Activated CD4-positive, alpha-beta T cell treated with anti-CD3 and anti-CD28 coated beads for 36 hours (primary cell): ENCODE results near the gene TRMT61A. TPM values are rescaled to one million over a fixed set of nuclear protein-coding genes. Genes with fewer than 3 reads are reported as not detected.
A peak's percentile ranks its signal among the peaks of the same experiment; 100 is the strongest.

Experiments
- ATAC-seq: fragments of 200-7000 bp; cut with Tn5 transposase; one replicate; pipeline ENCODE4 v1.10.0; 2021; ENCODE audit warnings: mild to moderate bottlenecking, moderate library complexity
- CTCF ChIA-PET: fragments of 350-600 bp; sonication (Branson Sonifier 250); formaldehyde crosslinking; loops from one replicate; lab custom pipeline; 2021; ENCODE audit warnings: antibody characterized with exemption; lab: Charles Lee
- POLR2A ChIA-PET: fragments of 350-600 bp; sonication (Branson Sonifier 250); formaldehyde crosslinking; loops from one replicate; lab custom pipeline; 2021; ENCODE audit warnings: antibody characterized with exemption, inconsistent platforms; lab: Charles Lee
- DNase-seq: peaks from one replicate; pipeline ENCODE4 v3.0.0-alpha.2; 2020
- H3K27ac Mint-ChIP-seq: one replicate; pipeline ENCODE4 v1.8.0; 2021; ENCODE audit warnings: mixed read lengths
- H3K27me3 Mint-ChIP-seq: one replicate; pipeline ENCODE4 v1.8.0; 2021; ENCODE audit warnings: mixed read lengths
- H3K36me3 Mint-ChIP-seq: one replicate; pipeline ENCODE4 v1.8.0; 2021; ENCODE audit warnings: low read depth, mixed read lengths
- H3K4me1 Mint-ChIP-seq: one replicate; pipeline ENCODE4 v1.8.0; 2021; ENCODE audit warnings: mixed read lengths
- H3K4me3 Mint-ChIP-seq: one replicate; pipeline ENCODE4 v1.8.0; 2021; ENCODE audit warnings: mild to moderate bottlenecking, moderate library complexity, mixed read lengths
- H3K9me3 Mint-ChIP-seq: one replicate; pipeline ENCODE4 v1.8.0; 2021; ENCODE audit warnings: low read depth, mixed read lengths
- intact Hi-C, 2 experiments: fragments of 100-400 bp; cut with DNase I in 1 of 2; cut with micrococcal nuclease in 1 of 2; formaldehyde crosslinking; loops; one replicate each; pipeline versions ENCODE4 v1.14.2 to v1.15.1; 2022 to 2024; cut with DNase I, micrococcal nuclease
- total RNA-seq, 2 experiments: library from RNA; stranded (reverse); gene quantifications; one replicate each; pipeline ENCODE4 v1.2.3, GENCODE V29; 2021

The TRMT61A gene
- total RNA-seq, 2 experiments from 2014 or later, result 8.8 to 9.0 TPM

DNA sequence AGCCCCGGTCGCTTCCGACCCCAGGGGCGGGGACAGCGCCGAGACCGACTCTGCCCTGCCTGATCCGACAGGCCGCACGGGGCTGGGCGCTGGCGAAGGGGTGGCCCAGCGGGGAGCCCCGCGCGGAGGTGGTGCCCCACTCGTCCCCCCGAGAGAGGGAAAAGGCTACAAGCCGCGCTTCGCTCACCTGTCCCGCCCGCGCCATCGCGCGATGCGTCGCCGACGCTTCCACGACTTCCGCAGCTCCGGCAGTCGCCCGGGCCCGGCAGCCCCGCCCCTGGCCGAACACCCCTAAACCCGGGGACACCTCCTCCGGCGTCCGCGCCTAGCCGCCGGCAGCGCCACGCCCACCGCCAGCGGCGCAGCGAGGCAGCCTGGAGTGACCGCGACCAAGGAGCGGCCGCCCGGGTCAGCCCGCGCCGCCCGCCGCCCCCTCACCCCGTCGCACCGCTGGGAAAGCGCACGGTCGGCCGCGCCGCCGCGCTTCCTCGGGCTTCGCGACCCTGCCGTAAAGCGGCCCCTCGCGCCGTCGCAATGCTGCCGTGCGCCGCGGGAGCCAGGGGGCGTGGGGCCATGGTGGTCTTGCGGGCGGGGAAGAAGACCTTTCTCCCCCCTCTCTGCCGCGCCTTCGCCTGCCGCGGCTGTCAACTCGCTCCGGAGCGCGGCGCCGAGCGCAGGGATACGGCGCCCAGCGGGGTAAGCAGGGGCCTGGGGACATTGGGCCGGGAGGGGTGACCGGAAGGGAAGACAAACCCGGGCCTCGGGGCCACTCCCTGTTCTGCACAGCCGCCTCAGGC lies 33.6 kb downstream of the TRMT61A start, which contains the start of the genes BAG5 and COA8:
TSS of gene BAG5 (minus strand) at position 229 of the 797 bp plus-strand sequence. CDS start 1,493 bp downstream, outside the sequence.
TSS of gene COA8 (plus strand) at position 532 of the 797 bp plus-strand sequence. CDS start at position 574, 42 bp downstream.
- ChIA-PET CTCF (interaction anchor here (1.5 to 1.9 kb wide), 3 partner anchors 9 to 34 kb away, joined by 4 to 9 read pairs (median 7); partner anchors contain the start of gene TRMT61A), POLR2A (interaction anchor here (0.7 to 1.1 kb wide), 3 partner anchors 35 to 227 kb away, joined by 3 to 7 read pairs (median 5); no protein-coding TSS in a partner anchor)
- Mint-ChIP-seq H3K4me3 (peak within 1 kb of the TSS; percentile 94), H3K27me3 (no peaks in the 10 kb centered on the region), H3K4me1 (peaks cover 61% of the 10 kb centered on the region), H3K27ac (peak within 1 kb of the TSS; percentile 91), H3K9me3 (no peaks in the 10 kb centered on the region), H3K36me3 (peaks cover 28% of the 10 kb centered on the region)
- peak; percentile 93 for DNase-seq
- peak; percentile 78 for ATAC-seq
- intact Hi-C loops, result loop anchor here (1.0 to 2.0 kb wide), 9 partner anchors 33 to 970 kb away; partner anchors contain the start of genes KLC1 (in 2 of the 2), TRMT61A (in 2 of the 2), EIF5 (in 1 of the 2) and MARK3 (in 1 of the 2)

- peaks cover 61% of the 10 kb centered on the region for H3K4me1 Mint-ChIP-seq
- ATAC-seq, result no peak
- POLR2A ChIA-PET, result no interaction called here
- CTCF ChIA-PET, result interaction anchor here (0.6 kb wide), 1 partner anchor 12 kb away, joined by 3 read pairs; no protein-coding TSS in a partner anchor
- H3K27me3 Mint-ChIP-seq, result no peaks in the 10 kb centered on the region
- DNase-seq, result no peak
- peak overlapping the region; percentile 94 for H3K4me3 Mint-ChIP-seq
- peaks cover 28% of the 10 kb centered on the region for H3K36me3 Mint-ChIP-seq
- peak overlapping the region; percentile 91 for H3K27ac Mint-ChIP-seq
- no peaks in the 10 kb centered on the region for H3K9me3 Mint-ChIP-seq
- intact Hi-C loops, result loop anchor here (2.0 kb wide), 2 partner anchors 34 to 970 kb away; partner anchors contain the start of genes RCOR1 (in 1 of the 2) and TRMT61A (in 1 of the 2)
Measured at GRCh38 chr14:103563226-103563620, 34.2 kb downstream of the TRMT61A start.

DNA sequence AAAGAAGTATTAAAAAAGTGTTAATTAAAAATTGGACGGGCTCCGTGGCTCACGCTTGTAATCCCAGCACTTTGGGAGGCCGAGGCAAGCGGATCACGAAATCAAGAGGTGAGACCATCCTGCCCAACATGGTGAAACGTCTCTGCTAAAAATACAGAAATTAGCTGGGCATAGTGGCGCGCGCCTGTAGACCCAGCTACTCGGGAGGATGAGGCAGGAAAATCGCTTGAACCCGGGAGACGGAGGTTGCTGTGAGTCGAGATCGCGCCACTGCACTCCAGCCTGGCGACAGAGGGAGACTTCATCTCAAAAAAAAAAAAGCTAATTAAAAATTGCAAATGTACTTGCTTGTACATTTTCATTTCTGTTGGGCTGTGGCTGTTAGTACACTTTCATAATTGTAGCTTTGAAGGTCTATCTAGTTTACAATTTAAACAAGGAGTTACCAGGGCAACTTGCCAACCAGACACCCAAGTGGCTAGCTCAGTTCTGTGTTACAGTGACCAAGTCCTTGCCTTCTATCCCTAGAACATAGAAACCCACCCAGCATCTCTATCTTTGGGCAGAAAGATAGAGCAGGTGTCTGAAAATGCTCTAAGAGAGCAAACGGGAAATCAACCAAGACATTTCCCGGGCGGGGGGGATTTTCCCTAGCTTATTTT lies 35.0 kb downstream of the TRMT61A start:
- Mint-ChIP-seq H3K27ac (peak overlapping the region; percentile 31), H3K9me3 (no peaks in the 10 kb centered on the region), H3K4me3 (peak overlapping the region; percentile 94), H3K27me3 (no peaks in the 10 kb centered on the region), H3K4me1 (peaks cover 54% of the 10 kb centered on the region), H3K36me3 (peaks cover 24% of the 10 kb centered on the region)
- ATAC-seq, result no peak
- POLR2A ChIA-PET, result no interaction called here
- no peak for DNase-seq
- intact Hi-C loops, result loop anchor here (2.0 kb wide), 2 partner anchors 35 to 971 kb away; partner anchors contain the start of genes RCOR1 (in 1 of the 2) and TRMT61A (in 1 of the 2)
- CTCF ChIA-PET, result interaction anchor here (0.6 to 0.9 kb wide), 2 partner anchors 10 to 13 kb away, joined by 3 to 6 read pairs; no protein-coding TSS in a partner anchor

DNA sequence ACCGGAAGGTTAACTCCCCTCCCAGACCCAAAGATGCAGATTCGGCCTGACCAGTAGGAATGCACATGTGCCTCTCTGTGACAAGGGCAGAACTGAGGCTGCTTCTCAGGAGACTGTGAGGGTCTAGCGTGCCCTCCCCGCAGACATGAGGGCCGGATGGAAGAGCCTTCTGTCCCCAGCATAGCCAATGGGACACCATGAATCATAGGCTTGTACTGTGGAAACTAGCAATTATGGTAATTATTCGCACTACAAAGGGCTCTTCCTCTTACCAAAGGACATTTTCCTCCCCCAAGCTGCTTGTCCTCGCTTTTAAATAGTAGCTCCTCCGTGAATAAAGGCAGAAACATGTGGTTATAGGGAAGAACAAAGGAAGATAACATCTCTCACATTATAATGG lies 40.0 kb downstream of the TRMT61A start:
- Mint-ChIP-seq H3K9me3 (no peaks in the 10 kb centered on the region), H3K4me3 (no peak overlapping the region), H3K27me3 (no peaks in the 10 kb centered on the region), H3K4me1 (peaks cover 21% of the 10 kb centered on the region), H3K36me3 (peaks cover 6% of the 10 kb centered on the region), H3K27ac (no peak overlapping the region)
- DNase-seq, result no peak
- no peak for ATAC-seq
- ChIA-PET POLR2A (no interaction called here), CTCF (interaction anchor here (0.6 to 1.2 kb wide), 4 partner anchors 10 to 240 kb away, joined by 3 to 4 read pairs (median 4); no protein-coding TSS in a partner anchor)
- intact Hi-C loops, result no loop called here

GRCh38 chr14:103569408-103569807 lies 40.4 kb downstream of the TRMT61A start:
- Mint-ChIP-seq H3K9me3 (no peaks in the 10 kb centered on the region), H3K27ac (no peak overlapping the region), H3K4me1 (peaks cover 17% of the 10 kb centered on the region), H3K27me3 (no peaks in the 10 kb centered on the region), H3K4me3 (no peak overlapping the region), H3K36me3 (peaks cover 10% of the 10 kb centered on the region)
- ChIA-PET POLR2A (no interaction called here), CTCF (interaction anchor here (0.6 to 1.2 kb wide), 4 partner anchors 10 to 239 kb away, joined by 3 to 4 read pairs (median 4); no protein-coding TSS in a partner anchor)
- DNase-seq (no peak), ATAC-seq (no peak)
- intact Hi-C loops, result no loop called here

GRCh38 chr14:103574104-103574503 lies 45.1 kb downstream of the TRMT61A start:
- H3K9me3 Mint-ChIP-seq, result no peaks in the 10 kb centered on the region
- CTCF ChIA-PET, result interaction anchor here (0.6 to 1.3 kb wide), 3 partner anchors 10 to 213 kb away, joined by 3 to 6 read pairs (median 4); partner anchors contain the start of gene BAG5
- POLR2A ChIA-PET, result no interaction called here
- H3K27ac Mint-ChIP-seq, result no peak overlapping the region
- DNase-seq, result no peak
- intact Hi-C loops, result loop anchor here (5.0 kb wide), 2 partner anchors 103 to 178 kb away; no protein-coding TSS in a partner anchor
- H3K4me3 Mint-ChIP-seq, result no peak overlapping the region
- H3K36me3 Mint-ChIP-seq, result peaks cover 32% of the 10 kb centered on the region
- no peaks in the 10 kb centered on the region for H3K4me1 Mint-ChIP-seq
- ATAC-seq, result no peak
- no peaks in the 10 kb centered on the region for H3K27me3 Mint-ChIP-seq

DNA sequence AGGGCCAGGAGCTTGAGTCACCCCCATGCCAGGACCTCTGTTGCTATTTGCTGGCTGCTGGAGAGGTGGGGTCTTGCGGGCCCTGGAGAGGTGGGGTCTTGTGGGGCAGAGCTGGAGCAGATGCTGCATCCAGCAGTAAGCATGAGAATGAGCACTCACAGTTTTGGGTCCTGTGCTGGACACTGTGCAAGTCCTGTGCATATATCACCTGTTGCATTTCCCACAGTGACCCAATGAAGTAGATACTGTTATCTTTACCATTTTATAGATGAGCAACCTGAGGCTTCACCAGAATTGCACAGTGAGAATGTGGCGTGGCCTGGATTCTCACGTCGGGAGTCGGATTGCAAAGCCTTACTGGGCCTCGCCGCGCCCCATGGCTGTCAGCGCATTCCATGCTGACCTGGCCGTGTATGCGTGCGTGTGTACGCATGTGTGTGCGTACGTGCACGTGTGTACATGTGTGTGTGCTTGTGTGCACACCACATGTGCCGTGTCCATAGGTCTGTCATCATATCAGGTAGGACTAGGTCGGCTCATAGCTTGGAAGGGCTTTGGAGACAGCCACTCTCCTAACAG lies 45.8 kb downstream of the TRMT61A start:
- POLR2A ChIA-PET, result no interaction called here
- CTCF ChIA-PET, result interaction anchor here (0.7 to 1.3 kb wide), 4 partner anchors 11 to 102 kb away, joined by 3 to 6 read pairs (median 3); no protein-coding TSS in a partner anchor
- DNase-seq, result no peak
- H3K4me1 Mint-ChIP-seq, result no peaks in the 10 kb centered on the region
- H3K27ac Mint-ChIP-seq, result no peak overlapping the region
- H3K9me3 Mint-ChIP-seq, result no peaks in the 10 kb centered on the region
- intact Hi-C loops, result loop anchor here (5.0 kb wide), 2 partner anchors 103 to 178 kb away; no protein-coding TSS in a partner anchor
- peaks cover 32% of the 10 kb centered on the region for H3K36me3 Mint-ChIP-seq
- H3K4me3 Mint-ChIP-seq, result no peak overlapping the region
- no peaks in the 10 kb centered on the region for H3K27me3 Mint-ChIP-seq
- ATAC-seq, result no peak

DNA sequence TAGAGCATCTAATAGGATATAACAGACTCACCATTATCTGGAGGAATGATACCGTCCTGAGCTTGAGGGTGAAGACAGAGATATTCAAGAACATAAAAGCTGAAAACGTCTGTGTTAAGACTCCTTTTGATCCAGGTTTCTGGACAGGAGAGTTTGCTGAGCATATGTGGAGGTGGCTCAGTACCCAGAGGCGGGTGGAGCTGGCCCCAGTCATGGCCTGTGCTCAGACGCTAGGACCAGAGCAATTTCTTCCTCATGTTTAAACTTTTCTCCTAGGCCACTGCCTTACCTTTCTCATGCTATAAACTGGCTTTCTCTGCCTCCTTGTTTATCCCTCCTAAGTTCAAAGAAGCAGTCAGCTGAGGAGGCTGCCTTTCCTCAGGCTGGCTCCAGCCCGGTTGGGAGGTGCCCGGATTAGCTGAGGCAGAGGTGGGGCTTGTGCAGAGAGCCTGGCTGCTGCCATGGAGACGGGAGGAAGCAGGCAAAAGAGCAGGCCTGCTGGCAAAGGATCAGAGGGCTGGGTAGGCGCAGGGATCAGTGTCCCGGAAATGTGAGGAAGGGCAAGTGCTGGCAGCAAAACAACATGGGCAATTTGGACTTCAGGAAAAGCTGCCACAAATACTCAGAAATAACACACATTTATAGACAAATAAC lies 47.5 kb downstream of the TRMT61A start:
- DNase-seq, result no peak
- POLR2A ChIA-PET, result no interaction called here
- no peak overlapping the region for H3K27ac Mint-ChIP-seq

DNA sequence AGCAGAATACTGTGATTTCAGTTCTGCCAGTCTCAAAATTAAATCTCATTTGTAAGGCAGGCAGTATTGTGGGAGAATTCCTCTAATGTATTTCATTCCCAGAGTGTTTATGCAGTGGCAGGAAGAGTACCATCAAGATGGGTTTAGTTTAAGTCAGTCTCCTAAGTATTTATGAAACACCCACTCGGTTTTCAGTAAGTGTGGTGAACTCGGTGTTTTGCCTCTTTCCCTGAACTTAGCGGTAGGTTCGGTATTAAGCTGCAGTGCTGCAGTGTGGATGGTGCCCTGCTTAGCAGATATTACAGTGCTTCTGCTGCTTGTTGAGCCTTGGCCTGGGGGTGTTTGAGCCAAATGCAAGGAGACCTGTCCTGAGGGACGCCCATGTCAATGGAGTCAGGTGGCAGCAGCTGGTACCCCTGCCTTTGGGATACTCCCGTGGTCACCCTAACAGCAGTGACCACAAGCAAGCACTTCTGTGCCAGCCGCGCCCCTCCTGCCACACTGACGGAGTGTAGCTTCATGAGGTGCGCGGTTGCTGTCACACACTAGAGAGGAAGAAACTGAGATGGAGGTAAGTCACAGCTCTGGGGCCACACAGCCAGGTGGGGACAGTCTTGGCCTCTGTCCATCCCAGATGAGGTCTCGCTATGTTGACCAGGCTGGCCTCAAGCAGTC lies 49.5 kb downstream of the TRMT61A start:
- CTCF ChIA-PET, result no interaction called here
- intact Hi-C loops, result no loop called here
- POLR2A ChIA-PET, result no interaction called here
- DNase-seq (no peak), ATAC-seq (no peak)
- H3K36me3 Mint-ChIP-seq, result peaks cover 26% of the 10 kb centered on the region
- no peaks in the 10 kb centered on the region for H3K4me1 Mint-ChIP-seq
- no peaks in the 10 kb centered on the region for H3K9me3 Mint-ChIP-seq
- no peaks in the 10 kb centered on the region for H3K27me3 Mint-ChIP-seq
- H3K27ac Mint-ChIP-seq, result no peak overlapping the region
- no peak overlapping the region for H3K4me3 Mint-ChIP-seq

More for the DNA sequence above, 47.5 kb downstream of the TRMT61A start:
- H3K27me3 Mint-ChIP-seq, result no peaks in the 10 kb centered on the region
- H3K36me3 Mint-ChIP-seq, result peaks cover 32% of the 10 kb centered on the region
- H3K4me3 Mint-ChIP-seq, result no peak overlapping the region
- no peak for ATAC-seq
- CTCF ChIA-PET, result no interaction called here
- H3K4me1 Mint-ChIP-seq, result no peaks in the 10 kb centered on the region
- intact Hi-C loops, result no loop called here
- H3K9me3 Mint-ChIP-seq, result no peaks in the 10 kb centered on the region

- Mint-ChIP-seq H3K9me3 (no peaks in the 10 kb centered on the region), H3K27me3 (no peaks in the 10 kb centered on the region), H3K27ac (no peak overlapping the region), H3K4me1 (no peaks in the 10 kb centered on the region), H3K36me3 (peaks cover 15% of the 10 kb centered on the region), H3K4me3 (no peak overlapping the region)
- POLR2A ChIA-PET, result no interaction called here
- no peak for DNase-seq
- CTCF ChIA-PET, result no interaction called here
- no peak for ATAC-seq
- intact Hi-C loops, result no loop called here
Measured at GRCh38 chr14:103581206-103581605, 52.2 kb downstream of the TRMT61A start.
